Posterior vena cava (tissue), 2 donors: Measurements from ENCODE around the gene PGLYRP2. TPM values are rescaled to one million over a fixed set of nuclear protein-coding genes. Genes with fewer than 3 reads are reported as not detected.

Experiments
- DNase-seq: peaks from one replicate; pipeline ENCODE4 v3.0.0-alpha.2; 2020; ENCODE audit warnings: low spot score
- intact Hi-C, 2 donors: fragments of 100-400 bp; cut with DNase I; formaldehyde crosslinking; loops; one replicate each; pipeline versions ENCODE4 v1.14.1 to v1.14.2; 2022 to 2023
- total RNA-seq, 2 donors: library from RNA; stranded (reverse); fragmentation: NEBNext Ultra II Directional; extraction: Animal tissue kit (Norgen Biotek cat#: 25700); gene quantifications; one replicate each; pipeline ENCODE4 v1.2.1, GENCODE V29; 2021
- donor health status: DM: yes; HTN: yes; CAD: no.
- donor health status: DM: yes; HTN: yes; CAD: no.

The PGLYRP2 gene
- total RNA-seq, 2 donors from 2014 or later = not detected

DNA sequence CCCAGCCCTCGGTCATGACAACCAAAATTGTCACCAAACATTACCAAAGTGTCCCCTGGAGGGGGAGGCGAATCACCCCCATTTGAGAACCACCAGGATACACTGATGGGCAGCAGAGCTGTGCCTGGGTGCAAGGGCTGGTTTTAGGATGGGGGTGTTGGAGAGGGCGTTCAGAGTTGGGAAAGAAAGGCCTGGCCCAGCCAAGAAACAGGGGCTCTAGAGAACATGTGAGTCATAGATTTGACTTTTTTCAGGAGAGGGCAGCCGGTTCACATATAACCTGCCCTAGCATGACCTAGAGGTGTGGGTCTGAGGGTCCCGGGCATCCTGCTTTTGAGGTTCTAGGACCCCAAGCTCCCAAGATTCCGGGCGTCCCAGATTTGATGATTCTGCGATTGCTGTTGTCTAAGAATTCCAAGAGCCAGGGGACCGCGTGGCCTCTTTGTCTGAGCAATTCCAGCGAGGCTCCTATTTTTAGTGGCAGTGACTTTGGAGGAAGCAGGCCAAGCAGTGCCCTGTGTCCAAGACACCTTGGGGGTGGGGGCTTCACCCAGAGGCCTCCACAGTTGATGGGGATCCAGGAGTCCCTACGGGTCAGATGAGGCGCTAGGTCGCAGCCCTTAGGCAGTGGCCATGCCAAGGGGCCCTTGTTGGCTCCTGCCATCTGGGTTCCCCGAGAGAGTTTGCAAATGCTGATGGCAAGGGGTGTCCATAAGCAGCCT is 34.6 kb downstream of the PGLYRP2 start:
- intact Hi-C loops = no loop called here

DNA sequence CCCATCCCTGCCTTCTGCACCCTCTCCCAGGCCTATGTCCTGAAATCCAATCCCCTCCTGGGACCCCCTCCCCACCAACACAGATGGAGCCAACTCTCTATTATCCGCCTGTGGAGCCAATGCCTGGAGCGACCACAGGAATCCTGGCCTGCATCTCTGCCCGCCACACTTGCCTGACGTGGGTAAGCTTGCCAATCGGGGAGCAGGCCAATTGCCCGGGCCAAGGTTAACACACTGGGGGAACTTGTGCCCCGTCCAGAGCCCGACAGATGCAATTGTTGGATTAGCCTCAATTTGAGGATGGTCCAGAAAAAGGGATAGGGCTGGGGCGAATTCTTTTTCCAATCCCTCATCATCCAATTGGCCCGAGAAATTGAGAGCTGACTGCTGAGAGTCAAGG is 35.5 kb downstream of the PGLYRP2 start:
- intact Hi-C loops = no loop called here

More for the DNA sequence above, 34.6 kb downstream of the PGLYRP2 start:
- DNase-seq = no peak

DNA sequence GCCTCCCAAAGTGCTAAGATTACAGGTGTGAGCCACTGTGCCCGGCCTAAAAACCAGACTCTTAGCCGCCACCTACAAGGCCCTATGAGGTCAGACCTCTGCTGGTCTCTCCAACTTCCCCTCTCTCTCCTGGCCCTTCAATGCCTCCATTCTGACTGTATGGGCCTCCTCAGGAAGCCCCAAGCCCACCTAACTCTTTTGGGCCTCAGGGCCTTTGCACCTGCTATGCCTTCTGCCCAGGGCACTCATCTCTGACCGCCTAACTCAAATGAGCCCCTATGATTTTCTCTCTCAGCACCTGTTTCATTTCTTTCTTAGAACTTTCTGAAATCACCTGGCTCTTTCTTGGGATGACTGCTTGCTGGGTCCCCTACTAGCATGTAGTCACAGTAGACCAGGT is 36.0 kb downstream of the PGLYRP2 start:
- intact Hi-C loops = no loop called here
- DNase-seq = no peak

More for the DNA sequence above, 35.5 kb downstream of the PGLYRP2 start:
- DNase-seq = no peak

DNA sequence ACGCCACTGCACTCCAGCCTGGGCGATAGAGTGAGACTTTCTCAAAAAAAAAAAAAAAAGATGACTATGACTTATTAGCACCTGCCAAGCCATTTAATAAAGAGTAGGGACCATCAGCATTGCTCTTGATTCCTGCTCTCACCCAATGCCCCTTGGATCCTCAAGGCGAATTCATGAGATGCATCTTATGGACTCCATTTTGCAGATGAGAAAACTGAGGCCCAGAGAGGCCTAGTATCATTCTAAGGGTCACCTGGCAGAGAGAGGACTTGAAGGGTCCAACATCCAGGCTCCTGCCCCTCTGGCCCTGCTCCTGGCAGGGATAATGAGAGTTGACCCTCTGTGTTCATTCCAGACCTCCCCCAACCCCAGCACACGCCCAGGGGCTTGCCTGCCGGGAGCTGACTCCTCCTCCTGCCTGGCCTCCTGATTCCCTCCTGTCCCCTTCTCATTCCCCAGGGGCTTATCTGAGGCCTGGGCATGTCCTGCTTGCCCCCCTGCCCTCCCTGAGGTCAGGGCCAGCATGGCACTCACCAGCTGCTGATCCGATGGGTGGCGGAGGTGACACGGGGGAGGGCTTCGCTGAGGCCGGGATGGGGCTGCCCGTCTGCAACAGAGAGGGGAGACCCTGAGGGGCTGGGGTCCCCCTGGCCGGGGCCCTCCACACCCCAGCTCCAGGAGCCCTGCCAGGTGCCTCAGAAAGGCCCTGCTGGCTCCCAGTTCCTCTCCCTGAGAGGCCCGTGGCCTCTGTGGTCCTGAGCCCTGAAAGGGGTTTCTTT is 37.0 kb downstream of the PGLYRP2 start:
- no peak for DNase-seq
- intact Hi-C loops = no loop called here

DNA sequence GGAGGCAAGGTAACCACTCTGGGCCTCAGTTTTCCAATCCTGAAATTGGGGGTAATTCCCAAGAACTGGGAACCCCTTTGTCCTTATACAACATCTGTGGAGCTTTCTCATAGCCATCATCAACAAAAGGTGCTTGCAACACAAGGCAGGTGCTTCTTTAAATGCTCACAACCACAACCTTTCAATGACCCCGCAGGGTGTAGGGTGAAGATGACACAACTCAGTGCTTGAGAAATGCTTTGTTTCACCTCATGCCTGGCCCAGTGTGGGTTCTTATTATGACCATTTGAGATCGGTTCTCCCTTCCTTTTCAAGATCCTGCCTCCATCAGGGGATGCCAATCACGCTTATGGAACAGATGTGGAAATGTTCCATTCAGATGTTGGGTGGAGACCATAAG is 38.0 kb downstream of the PGLYRP2 start:
- DNase-seq = no peak
- intact Hi-C loops = no loop called here

DNA sequence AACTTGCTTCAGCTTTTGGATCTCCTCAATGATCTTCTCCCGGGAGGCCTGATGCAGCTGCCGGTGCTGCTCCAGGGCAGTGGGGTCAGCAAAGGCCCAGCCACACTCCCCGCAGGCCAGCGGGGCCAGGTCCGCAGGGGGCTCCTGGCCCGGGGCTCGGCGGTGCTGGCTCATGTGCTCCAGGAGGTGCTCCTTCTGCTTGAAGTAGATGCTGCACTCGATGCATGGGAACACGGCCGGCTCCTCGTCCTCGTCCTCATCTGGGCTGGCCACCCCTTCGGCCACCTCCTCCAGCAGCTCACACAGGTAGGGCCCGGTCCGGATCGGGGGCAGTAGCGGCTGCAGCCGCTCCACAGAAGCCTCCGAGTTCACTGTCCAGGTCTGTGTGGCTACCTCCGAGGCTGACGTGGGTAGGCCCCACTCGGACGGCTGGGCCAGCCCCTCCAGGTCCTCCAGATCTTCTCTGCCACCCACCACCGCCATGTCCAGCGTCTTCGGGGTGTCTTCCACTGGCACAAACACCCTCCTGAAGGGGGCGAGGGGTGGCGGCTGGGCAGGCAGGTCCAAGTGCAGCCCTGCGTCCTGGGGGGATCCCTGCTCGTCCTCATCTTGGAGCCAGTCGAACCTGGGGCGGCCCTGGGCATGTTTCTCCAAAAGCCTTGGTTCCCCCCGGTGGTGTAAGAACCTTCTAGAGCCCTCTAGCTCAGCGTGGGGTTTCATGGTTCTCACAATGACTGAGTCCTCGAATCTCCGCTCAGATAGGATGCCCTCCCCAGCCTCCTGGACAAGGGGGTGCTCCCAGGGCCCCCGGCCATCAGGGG is 39.3 kb downstream of the PGLYRP2 start:
- intact Hi-C loops = loop anchor here in 1 of 2 donors (5.0 kb wide), 2 partner anchors 63 to 178 kb away; partner anchors contain the start of gene AKAP8
- no peak for DNase-seq

DNA sequence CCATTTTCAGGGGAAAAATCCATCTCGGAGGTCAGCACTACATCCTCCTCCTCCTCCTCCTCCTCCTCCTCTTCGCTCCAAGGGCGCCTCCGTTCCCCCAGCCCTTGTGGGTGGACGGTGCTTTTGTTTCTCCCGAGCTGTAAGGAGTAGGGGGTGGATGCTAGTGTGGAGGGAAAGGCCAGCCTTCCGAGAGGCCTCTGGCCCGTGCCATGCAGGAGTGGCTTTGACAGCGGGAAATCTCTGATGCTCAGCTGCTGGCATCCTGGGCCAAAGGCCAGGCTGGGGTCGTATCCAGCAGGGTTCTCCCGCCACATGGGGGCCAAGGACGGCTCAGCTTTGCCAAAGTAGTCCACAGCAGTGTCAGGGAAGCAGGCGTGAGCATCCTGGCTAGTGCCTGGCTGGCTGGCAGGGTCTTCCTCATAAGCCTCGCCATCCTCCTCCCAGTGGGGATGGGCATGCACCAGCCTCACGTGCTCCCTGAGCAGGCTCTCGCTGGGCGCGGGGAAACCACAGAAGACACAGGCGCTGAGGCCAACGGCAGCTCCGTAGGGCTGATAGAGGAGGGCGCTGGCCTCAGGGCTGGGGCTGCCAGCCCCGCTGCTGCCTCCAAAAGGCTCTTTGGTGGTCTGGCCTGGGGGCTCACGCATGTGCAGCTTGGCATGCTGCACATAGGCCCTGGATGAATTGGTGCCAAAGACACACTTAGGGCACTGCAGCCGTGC is 40.1 kb downstream of the PGLYRP2 start:
- intact Hi-C loops = loop anchor here in 1 of 2 donors (5.0 kb wide), 2 partner anchors 62 to 177 kb away; partner anchors contain the start of gene AKAP8
- DNase-seq = peak; percentile 56

DNA sequence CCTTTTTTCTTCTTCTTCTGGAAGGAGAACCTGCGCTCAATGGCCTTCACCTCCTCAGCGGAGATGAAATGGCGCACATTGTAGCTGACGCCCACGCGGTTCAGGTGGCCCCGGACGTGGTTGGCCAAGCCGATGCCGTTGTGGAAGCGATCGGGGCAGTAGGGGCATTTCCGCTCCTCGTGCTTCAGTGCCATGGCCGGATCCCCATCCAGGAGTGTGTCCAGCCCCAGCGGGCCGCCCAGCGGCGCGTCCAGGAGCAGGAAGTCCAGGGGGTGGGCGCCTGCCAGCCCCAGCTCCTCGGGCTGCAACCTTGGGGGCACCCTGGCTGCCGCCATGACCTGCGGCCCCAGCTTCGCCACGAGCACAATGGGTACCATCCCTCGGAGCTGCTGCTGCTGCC is 40.7 kb downstream of the PGLYRP2 start:
- intact Hi-C loops = loop anchor here in 1 of 2 donors (5.0 kb wide), 2 partner anchors 61 to 176 kb away; partner anchors contain the start of gene AKAP8
- peak; percentile 78 for DNase-seq

DNA sequence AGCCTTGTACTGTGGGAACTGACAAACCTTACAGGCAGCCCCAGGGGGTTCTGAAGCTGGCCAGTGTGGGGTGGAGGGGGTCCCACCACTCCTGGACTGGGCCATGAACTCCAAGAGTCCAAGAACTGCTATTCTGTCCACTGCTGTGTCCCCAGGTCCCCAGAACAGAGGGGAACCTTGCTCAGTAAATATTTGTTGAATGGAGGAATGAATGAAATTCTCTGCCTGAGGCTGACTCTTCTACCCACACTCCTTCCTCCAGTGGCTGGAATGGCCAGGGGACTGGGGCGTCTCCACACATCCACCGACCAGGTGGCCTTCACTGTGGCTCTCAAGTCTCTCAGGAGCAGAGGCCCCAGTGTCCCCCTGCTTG is 41.2 kb downstream of the PGLYRP2 start:
- DNase-seq = no peak
- intact Hi-C loops = loop anchor here in 1 of 2 donors (5.0 kb wide), 2 partner anchors 61 to 176 kb away; partner anchors contain the start of gene AKAP8

DNA sequence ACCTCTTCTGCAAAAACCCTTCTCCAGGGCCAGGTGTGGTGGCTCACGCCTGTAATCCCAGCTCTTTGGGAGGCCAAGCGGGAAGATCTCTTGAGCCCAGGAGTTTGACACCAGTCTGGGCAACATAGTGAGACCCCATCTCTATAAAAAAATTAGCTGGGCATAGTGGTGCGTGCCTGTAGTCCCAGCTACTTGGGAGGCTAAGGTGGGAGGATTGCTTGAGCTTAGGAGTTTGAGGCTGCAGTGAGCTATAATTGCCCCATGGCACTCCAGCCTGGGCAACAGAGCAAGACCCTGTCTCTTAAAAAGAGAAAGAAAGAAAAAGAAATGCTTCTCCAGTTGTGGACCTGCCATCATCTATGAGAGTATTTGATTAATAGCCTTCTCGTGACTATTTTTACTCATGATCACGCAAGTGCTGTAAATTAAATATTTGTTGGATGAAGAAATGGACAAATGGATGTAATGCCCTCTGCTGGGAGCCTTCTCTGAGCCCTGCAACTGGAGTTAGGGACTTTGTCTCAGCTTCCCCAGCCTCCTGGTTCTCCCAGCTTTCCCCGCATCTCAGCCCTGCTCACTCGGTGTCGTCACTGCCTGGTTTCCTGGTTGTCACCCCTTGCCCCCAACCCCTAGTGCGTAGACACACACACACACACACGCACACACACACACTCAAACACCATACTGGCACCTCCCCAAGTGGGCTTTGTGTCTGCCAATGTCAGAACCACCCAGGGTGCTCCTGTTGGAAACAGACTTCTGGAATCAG is 41.8 kb downstream of the PGLYRP2 start:
- DNase-seq = no peak
- intact Hi-C loops = loop anchor here in 1 of 2 donors (5.0 kb wide), 2 partner anchors 60 to 175 kb away; partner anchors contain the start of gene AKAP8

DNA sequence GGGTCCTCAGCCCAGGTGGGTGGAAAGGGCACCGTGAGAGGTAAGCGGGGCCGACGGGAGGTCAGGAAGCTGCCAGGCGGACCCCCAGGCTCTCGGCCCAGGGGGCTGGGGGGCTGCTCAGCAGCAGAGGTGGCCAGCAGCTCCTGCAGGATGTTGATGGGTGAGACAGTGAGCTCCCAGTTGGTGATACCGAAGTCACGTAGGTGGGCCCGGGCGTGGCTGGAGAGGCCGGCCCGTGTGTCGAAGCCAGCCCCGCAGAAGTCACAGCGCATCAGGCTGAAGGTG is 42.5 kb downstream of the PGLYRP2 start:
- DNase-seq = no peak
- intact Hi-C loops = loop anchor here in 1 of 2 donors (5.0 kb wide), 2 partner anchors 59 to 174 kb away; partner anchors contain the start of gene AKAP8

DNA sequence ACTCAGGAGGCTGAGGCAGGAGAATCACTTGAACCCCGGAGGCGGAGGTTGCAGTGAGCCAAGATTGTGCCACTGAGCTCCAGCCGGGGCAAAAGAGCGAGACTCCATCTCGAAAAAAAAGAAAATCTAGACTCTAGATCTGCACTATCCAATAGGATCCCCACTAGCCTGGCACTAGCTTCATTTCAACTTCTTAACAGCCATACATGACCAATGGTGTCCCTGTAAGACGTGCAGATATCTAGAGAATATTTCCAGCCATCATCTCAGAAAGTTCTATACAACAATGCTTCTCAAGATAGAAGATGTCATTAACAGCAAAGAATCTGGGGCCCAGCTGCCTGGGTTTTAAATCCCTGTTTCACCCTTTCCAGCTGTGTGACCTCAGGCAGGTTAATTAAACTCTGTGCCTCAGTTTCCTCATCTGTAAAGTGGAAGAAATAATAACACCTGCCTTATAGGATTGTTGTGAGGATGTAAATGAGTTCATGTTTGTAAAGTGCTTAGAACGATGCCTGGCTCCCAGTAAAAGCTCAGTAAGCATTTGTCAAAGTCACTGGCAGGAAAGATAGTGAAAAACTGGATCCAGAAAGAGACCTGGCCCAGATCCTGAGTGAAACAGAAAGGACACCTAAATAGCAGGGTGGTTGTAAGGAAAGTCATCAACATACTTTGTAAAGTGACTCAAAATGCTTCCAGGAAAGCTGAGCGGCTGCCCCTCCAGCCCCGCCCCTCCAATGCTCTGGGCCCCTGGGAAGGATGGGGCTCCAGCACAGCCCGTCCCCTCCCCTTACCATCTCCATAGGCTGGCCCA is 43.1 kb downstream of the PGLYRP2 start:
- intact Hi-C loops = loop anchor here in 1 of 2 donors (5.0 kb wide), 2 partner anchors 59 to 174 kb away; partner anchors contain the start of gene AKAP8
- no peak for DNase-seq

DNA sequence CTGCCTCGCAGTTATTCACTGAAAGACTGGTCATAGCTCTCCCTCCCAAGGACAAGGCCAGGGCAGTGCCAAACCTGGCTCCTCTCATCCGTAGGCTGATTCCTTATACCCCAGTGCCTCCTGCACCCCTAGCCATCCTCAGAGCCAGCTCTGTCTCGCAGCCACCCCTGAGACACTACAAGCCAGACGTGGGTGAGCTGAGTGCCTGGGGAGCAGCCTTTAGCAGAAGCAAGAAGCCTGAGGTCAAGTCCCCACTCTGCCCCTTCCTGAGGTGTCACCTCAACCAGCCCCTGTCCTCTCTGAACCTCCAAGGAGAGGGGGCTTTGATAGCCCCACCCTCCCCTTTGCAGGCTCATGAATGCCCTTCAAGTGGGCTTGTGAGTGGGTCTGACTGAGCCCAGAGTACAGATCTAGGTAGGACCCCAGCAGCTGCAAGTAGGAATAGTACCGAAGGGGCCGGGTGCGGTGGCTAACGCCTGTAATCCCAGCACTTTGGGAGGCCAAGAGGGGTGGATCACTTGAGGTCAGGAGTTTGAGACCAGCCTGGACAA is 45.7 kb downstream of the PGLYRP2 start:
- intact Hi-C loops = no loop called here
- DNase-seq = no peak

DNA sequence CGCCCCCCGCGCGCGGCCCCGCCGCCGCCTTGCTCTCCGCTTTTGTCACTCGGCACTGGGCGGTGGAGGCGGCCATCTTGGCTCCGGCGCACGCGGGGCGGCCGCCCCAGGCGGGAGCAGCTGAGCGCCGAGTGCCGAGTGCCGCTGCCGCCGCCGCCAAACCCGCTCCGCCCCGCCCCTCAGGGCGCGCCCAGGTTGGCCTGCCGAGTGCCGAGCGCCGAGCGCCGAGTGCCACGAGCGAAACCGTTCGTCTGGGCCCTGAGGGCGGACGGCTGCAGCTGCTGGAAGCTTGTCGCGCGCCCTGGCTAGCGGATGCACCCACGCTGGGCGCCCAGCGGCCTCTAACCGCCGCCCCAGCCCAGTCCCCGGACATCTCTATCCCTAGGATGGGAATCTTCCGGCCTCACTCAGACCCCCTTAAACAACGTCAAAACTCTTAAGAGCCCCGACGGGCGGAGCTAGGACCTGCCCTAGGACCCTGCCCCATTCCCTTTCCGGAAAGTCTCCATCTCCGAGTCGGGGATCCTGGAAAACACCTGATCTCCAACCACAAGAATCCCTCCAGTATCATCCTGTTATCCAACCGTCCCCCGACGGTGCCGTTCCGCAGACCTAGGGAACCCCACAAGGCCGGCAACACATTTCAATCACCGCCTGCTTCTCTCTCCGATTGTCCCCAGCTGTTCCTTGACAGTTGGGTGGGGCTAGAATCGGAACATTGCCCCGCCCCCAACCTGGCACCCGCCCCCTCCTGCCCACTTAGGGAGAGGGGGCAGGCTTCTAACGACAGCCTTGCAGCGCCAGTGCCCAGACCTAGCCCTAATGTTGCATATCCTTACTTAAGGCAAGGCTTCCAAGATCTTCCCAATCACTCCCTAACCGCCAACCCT is 46.4 kb downstream of the PGLYRP2 start:
- DNase-seq = peak; percentile 97
- intact Hi-C loops = no loop called here

DNA sequence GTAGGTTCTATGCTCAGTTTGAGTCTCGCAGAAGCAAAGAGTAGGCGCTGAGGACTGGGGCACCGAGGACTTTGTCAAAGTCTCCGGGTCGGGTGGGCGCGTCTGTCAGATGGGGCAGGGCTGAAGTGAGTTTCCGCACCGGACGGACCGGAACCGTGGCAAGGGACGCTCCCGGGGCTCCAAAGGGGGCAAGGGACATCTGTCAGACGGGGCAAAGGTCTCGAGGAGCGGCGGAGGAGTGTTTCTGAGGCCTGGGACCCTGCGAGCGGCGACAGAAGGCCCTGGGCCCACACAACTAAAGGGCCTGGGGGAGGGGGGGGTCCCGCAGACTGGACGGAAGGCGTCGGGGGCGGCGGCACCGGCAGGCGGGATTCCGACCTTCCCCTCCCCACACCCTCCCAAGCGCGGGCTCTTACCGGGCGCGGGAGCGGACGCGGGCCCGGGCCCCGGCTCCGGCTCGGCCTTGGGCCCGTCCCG is 47.2 kb downstream of the PGLYRP2 start:
- DNase-seq = no peak
- intact Hi-C loops = no loop called here

DNA sequence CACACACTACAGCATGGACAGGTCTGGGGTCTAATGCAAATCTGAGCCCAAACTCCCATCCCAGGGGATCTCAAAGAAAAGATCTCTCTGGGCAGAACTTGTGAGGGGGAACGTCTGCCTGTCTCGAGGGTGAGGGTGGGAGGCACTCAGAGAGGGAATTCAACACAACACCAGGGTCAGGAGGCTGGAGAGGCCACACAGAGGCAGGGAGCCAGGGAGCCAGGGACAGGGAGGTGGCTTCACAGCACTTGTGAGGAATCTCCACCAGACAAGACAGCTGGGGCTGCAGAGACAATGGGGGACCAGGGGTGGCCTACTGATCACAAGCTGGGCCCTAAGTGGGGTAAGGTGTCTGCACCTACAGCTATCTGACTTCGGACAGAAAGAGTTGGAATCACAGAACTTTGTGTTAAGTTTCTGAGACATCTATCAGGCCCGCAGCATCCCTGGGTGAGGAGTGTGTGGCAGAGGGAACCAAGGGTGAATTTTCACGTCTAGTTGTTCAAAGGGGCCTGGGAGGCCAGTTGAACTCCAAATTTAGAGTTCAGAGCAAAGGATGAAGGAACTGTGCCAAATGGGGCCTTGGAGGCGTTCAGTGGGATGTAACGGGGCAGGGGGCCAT is 47.8 kb downstream of the PGLYRP2 start:
- intact Hi-C loops = no loop called here
- no peak for DNase-seq
